Trophoblast cell (in vitro differentiated cells and primary cell): ENCODE results near the gene NCAPH2.

Experiments
- DNase-seq, 2 donors: peaks; one replicate each; pipeline ENCODE4 v3.0.0-alpha.2; 2016
- H2AFZ ChIP-seq: 2 replicates; pipeline ENCODE4 v1.6.1; 2013; ENCODE audit warnings: low read length, moderate library complexity, mild to moderate bottlenecking; ENCODE audit not compliant: insufficient read depth, poor library complexity
- H2AK5ac ChIP-seq: 2 replicates; pipeline ENCODE4 v1.6.1; 2013; ENCODE audit warnings: mild to moderate bottlenecking, low read length
- H2BK120ac ChIP-seq: 2 replicates; pipeline ENCODE4 v1.6.1; 2013; ENCODE audit warnings: low read length, mild to moderate bottlenecking, moderate library complexity; ENCODE audit not compliant: insufficient read depth, poor library complexity
- H2BK12ac ChIP-seq: 2 replicates; pipeline ENCODE4 v1.6.1; 2013; ENCODE audit warnings: mild to moderate bottlenecking, low read length, moderate library complexity
- H2BK5ac ChIP-seq: 2 replicates; pipeline ENCODE4 v1.6.1; 2013; ENCODE audit warnings: low read length, low read depth, moderate library complexity, mild to moderate bottlenecking; ENCODE audit not compliant: poor library complexity
- H3K14ac ChIP-seq: 2 replicates; pipeline ENCODE4 v1.6.1; 2013; ENCODE audit warnings: mild to moderate bottlenecking, low read length
- H3K18ac ChIP-seq: 2 replicates; pipeline ENCODE4 v1.6.1; 2013; ENCODE audit warnings: mild to moderate bottlenecking, low read length
- H3K23ac ChIP-seq: 2 replicates; pipeline ENCODE4 v1.6.1; 2013; ENCODE audit warnings: low read length
- H3K27ac ChIP-seq: 2 replicates; pipeline ENCODE4 v1.5.1; 2013; ENCODE audit warnings: low read depth, mild to moderate bottlenecking, inconsistent platforms, low read length, moderate library complexity
- H3K27me3 ChIP-seq: 2 replicates; pipeline ENCODE4 v1.6.1; 2013; ENCODE audit warnings: inconsistent platforms, mild to moderate bottlenecking, low read length, moderate library complexity; ENCODE audit not compliant: insufficient read depth
- H3K36me3 ChIP-seq, 2 experiments: 1 replicate in 1 of 2; 2 replicates in 1 of 2; pipeline ENCODE4 v1.6.1; 2013; ENCODE audit warnings: low read length in 2 of 2, mild to moderate bottlenecking in 2 of 2, moderate library complexity in 1 of 2; ENCODE audit not compliant: insufficient read depth in 2 of 2, control insufficient read depth in 1 of 2
- H3K4ac ChIP-seq: 2 replicates; pipeline ENCODE4 v1.6.1; 2013; ENCODE audit warnings: low read depth, mild to moderate bottlenecking, low read length, moderate library complexity
- H3K4me1 ChIP-seq, 2 experiments: 1 replicate in 1 of 2; 2 replicates in 1 of 2; pipeline ENCODE4 v1.6.1; 2013; ENCODE audit warnings: low read length in 2 of 2, mild to moderate bottlenecking in 2 of 2, moderate library complexity in 1 of 2; ENCODE audit not compliant: insufficient read depth in 2 of 2, control insufficient read depth in 1 of 2
- H3K4me2 ChIP-seq: 2 replicates; pipeline ENCODE4 v1.6.1; 2013; ENCODE audit warnings: inconsistent platforms, mild to moderate bottlenecking, low read length, moderate library complexity
- H3K4me3 ChIP-seq: 2 replicates; pipeline ENCODE4 v1.5.1; 2013; ENCODE audit warnings: mild to moderate bottlenecking, low read depth, low read length, inconsistent platforms
- H3K79me1 ChIP-seq: one replicate; pipeline ENCODE4 v1.6.1; 2013; ENCODE audit warnings: low read length
- H3K79me2 ChIP-seq: 2 replicates; pipeline ENCODE4 v1.6.1; 2013; ENCODE audit warnings: low read length, mild to moderate bottlenecking; ENCODE audit not compliant: control insufficient read depth, insufficient read depth, poor library complexity
- H3K9ac ChIP-seq: 2 replicates; pipeline ENCODE4 v1.6.1; 2013; ENCODE audit warnings: mild to moderate bottlenecking, low read length
- H3K9me3 ChIP-seq: 2 replicates; pipeline ENCODE4 v1.6.1; 2013; ENCODE audit warnings: low read depth, mild to moderate bottlenecking, control low read depth, inconsistent platforms, low read length; ENCODE audit not compliant: insufficient read depth
- H4K12ac ChIP-seq: 2 replicates; pipeline ENCODE4 v1.6.1; 2013; ENCODE audit warnings: low read depth, mild to moderate bottlenecking, low read length, moderate library complexity
- H4K8ac ChIP-seq: 2 replicates; pipeline ENCODE4 v1.6.1; 2013; ENCODE audit warnings: low read depth, mild to moderate bottlenecking, low read length, moderate library complexity
- H4K91ac ChIP-seq: one replicate; pipeline ENCODE4 v1.6.1; 2013; ENCODE audit warnings: low read depth, mild to moderate bottlenecking, low read length, moderate library complexity
- WGBS: extraction: QIAGEN DNeasy Blood & Tissue Kit; methylation state at CpG from one replicate; pipeline ENCODE4 v1.1.7; 2013; ENCODE audit warnings: missing lambda C conversion rate; ENCODE audit not compliant: insufficient read length, insufficient coverage; ENCODE audit errors: extremely low coverage; 5-methylcytosine and 5-hydroxymethylcytosine counted together

NCAPH2 gene

DNA sequence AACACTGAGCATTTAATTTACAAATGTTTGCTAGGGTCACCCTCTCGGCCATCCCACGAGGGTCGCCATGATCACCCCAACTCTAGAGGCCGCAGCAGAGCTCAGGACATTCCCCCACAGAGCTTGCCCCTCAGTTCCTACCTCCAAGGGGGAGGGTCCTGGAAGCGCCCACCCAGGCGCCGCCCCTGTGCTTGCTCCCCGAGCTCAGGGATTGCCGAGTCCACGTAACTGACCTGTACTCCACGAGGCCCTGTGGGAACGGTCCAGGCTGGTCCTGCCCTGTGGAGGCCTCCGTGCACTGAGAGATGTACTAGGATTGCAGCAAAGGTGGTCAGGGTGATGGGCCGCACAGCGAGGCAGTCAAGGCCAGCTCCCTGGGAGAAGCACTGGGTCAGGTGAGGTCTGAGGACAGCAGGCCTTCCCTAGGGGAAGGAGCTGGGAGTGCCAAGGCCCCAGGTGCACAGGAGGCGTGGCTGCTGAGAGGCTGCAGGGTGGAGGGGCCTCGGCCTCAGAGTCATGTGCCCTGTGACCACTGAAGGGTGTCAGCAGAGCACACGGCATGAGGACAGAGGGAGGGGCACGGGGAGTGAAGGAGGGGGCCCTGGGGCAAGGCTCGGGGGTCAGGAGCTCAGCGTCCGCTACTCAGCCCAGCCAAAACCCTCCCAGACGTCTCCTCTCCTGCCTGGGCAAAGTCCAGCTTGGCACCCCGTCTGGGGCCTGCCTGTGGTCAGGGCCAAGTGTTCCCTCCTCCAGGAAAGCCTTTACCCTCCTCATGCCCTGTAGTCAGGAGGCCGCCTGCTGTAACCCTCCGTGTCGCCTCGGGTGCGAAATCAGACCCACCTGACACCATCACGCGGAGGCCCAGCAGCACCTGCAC, 23.8 kb upstream of the NCAPH2 start:
- H2AFZ ChIP-seq = no peak overlapping the region
- no peak for DNase-seq
- no peak overlapping the region for H3K18ac ChIP-seq
- no peak overlapping the region for H3K9ac ChIP-seq
- H3K9me3 ChIP-seq = peaks cover 7% of the 10 kb centered on the region
- peaks cover 7% of the 10 kb centered on the region for H3K79me1 ChIP-seq
- H3K23ac ChIP-seq = no peak overlapping the region
- no CpG with 5 or more reads among the region's 31 CpGs for WGBS
- H3K79me2 ChIP-seq = peaks cover 2% of the 10 kb centered on the region
- H3K4me3 ChIP-seq = no peak overlapping the region
- H3K27me3 ChIP-seq = peaks cover 17% of the 10 kb centered on the region
- H2BK5ac ChIP-seq = no peak overlapping the region
- no peak overlapping the region for H2AK5ac ChIP-seq
- no peaks in the 10 kb centered on the region for H3K36me3 ChIP-seq
- H3K4ac ChIP-seq = no peak overlapping the region
- no peak overlapping the region for H4K12ac ChIP-seq
- H3K14ac ChIP-seq = no peak overlapping the region
- H4K8ac ChIP-seq = no peak overlapping the region
- H4K91ac ChIP-seq = no peak overlapping the region
- H3K27ac ChIP-seq = no peak overlapping the region
- no peak overlapping the region for H2BK12ac ChIP-seq
- peaks cover 4% of the 10 kb centered on the region in 2 experiments for H3K4me1 ChIP-seq
- no peak overlapping the region for H2BK120ac ChIP-seq
- no peak overlapping the region for H3K4me2 ChIP-seq

DNA sequence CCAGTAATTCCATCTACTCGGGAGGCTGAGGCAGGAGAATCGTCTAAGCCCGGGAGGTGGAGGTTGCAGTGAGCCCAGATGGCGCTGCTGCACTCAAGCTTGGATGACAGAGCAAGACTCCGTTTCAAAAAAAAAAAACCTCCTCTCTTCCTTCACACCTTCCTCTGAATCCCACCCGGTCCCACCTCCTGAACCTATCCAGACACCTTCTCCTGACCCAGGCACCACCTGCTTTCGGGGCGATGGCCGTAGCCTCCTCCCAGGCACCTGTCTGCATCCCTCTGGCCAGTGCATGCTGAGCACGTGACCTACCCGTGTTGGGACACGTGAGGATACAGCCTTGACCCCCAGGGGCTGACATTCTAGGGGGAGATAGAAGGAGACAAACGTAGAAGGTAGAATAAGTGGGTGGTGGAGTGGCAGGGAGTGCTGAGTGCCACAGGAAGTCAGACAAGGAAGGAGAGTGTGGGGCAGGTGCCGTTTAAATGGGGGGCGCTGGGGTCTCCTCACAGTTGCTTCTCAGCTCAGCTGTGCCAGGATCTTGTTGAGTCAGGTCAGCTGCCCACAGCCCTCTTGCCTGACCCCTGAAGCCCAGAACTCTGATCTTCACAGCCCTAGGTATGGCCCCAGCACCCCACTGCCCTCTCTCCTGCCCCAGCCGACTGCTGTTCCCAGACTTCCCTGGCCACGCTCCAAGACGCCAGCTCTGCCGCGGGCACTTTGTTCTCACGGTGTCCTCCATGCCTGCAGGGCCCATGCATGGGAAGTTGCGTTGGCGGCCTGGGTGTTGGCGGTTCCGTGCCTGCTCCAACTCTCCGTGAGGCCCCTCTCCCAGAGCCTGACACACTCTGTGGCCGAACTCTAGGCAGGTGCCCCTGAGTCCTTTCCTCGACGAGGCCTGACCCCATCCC, 22.5 kb upstream of the NCAPH2 start:
- H3K14ac ChIP-seq = no peak overlapping the region
- H3K79me2 ChIP-seq = peaks cover 2% of the 10 kb centered on the region
- H3K27me3 ChIP-seq = peaks cover 11% of the 10 kb centered on the region
- H3K4me1 ChIP-seq = peaks cover 4% of the 10 kb centered on the region in 2 experiments
- H3K27ac ChIP-seq = no peak overlapping the region
- WGBS = no CpG with 5 or more reads among the region's 29 CpGs
- no peak overlapping the region for H4K12ac ChIP-seq
- no peak overlapping the region for H2BK120ac ChIP-seq
- H4K8ac ChIP-seq = no peak overlapping the region
- no peak overlapping the region for H2AFZ ChIP-seq
- no peak overlapping the region for H3K4me3 ChIP-seq
- no peak overlapping the region for H3K23ac ChIP-seq
- H3K4me2 ChIP-seq = no peak overlapping the region
- H3K79me1 ChIP-seq = peaks cover 7% of the 10 kb centered on the region
- peak; percentile 90 to 91 for DNase-seq
- peaks cover 2% of the 10 kb centered on the region for H3K9me3 ChIP-seq
- H3K9ac ChIP-seq = no peak overlapping the region
- no peak overlapping the region for H3K18ac ChIP-seq
- H3K4ac ChIP-seq = no peak overlapping the region
- no peak overlapping the region for H4K91ac ChIP-seq
- H2BK5ac ChIP-seq = no peak overlapping the region
- no peak overlapping the region for H2BK12ac ChIP-seq
- no peak overlapping the region for H2AK5ac ChIP-seq
- no peaks in the 10 kb centered on the region for H3K36me3 ChIP-seq

DNA sequence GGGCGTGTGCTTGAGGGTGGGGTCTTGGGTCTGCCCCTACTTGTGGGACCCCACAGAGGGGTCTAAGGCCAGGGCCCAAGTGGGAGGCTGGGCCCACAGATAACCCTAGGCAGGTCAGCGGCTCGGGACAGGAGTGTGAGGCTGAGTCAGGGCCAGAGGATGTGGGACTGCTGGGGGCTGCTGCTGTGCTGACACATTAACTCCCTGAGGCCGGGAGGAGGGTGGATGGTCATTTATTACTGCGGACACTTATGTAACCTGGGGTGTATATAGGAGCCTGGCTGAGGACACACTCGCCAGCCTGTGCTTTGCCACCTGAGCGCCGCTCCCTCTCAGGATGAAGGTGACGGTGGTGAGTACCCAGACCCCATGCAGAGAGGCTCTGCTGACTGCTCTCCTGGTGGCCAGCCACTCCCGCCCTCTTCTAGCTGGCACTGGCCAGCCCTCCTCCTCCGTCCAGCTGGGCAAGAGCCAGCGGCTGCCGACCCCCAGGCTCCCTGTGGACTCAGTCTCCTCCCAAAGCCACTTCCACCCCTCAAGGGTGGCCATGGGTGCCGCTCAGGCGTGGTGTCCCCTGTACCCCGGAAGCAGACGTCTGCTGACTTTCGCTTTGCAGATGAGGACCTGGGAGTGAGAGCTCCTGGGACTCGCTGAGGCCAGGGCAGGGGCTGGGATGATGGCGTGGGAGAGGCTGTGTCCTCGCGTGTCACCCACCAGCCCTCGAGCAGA, 21.3 kb upstream of the NCAPH2 start, which contains the start of gene MIOX:
MIOX (plus strand) TSS at position 299 of the 729 bp plus-strand sequence; CDS start at position 338, 39 bp downstream.
- no peak within 1 kb of the TSS for H3K4me2 ChIP-seq
- H3K79me1 ChIP-seq = peaks cover 2% of the 10 kb centered on the region
- H4K12ac ChIP-seq = no peak within 1 kb of the TSS
- H3K4me1 ChIP-seq = no peaks in the 10 kb centered on the region
- H3K18ac ChIP-seq = no peak within 1 kb of the TSS
- H2BK12ac ChIP-seq = no peak within 1 kb of the TSS
- H3K27me3 ChIP-seq = peaks cover 3% of the 10 kb centered on the region
- no peak within 1 kb of the TSS for H3K14ac ChIP-seq
- no peak within 1 kb of the TSS for H2BK120ac ChIP-seq
- H3K4ac ChIP-seq = no peak within 1 kb of the TSS
- no CpG with 5 or more reads among the region's 23 CpGs for WGBS
- no peak within 1 kb of the TSS for H2AFZ ChIP-seq
- H2AK5ac ChIP-seq = no peak within 1 kb of the TSS
- peak; percentile 72 to 75 for DNase-seq
- no peaks in the 10 kb centered on the region for H3K79me2 ChIP-seq
- H3K9me3 ChIP-seq = no peaks in the 10 kb centered on the region
- no peak within 1 kb of the TSS for H2BK5ac ChIP-seq
- no peak within 1 kb of the TSS for H3K4me3 ChIP-seq
- H3K23ac ChIP-seq = no peak within 1 kb of the TSS
- H3K9ac ChIP-seq = no peak within 1 kb of the TSS
- H4K8ac ChIP-seq = no peak within 1 kb of the TSS
- H3K27ac ChIP-seq = no peak within 1 kb of the TSS
- no peak within 1 kb of the TSS for H4K91ac ChIP-seq
- no peaks in the 10 kb centered on the region for H3K36me3 ChIP-seq
